HG02678 (cell line): ENCODE data around the gene AMD1.
"Not testable (repeated sequence)": the region's sequence is repeated elsewhere in the genome, so short reads cannot be mapped to it uniquely, and the experiment has no call there.

ENCODE experiments used
- ATAC-seq: cut with Tn5 transposase; IDR thresholded peaks from one replicate; pipeline ENCODE4 v1.9.1; 2021; ENCODE audit warnings: mild to moderate bottlenecking, moderate library complexity; ENCODE audit not compliant: unreplicated experiment

Gene AMD1

DNA sequence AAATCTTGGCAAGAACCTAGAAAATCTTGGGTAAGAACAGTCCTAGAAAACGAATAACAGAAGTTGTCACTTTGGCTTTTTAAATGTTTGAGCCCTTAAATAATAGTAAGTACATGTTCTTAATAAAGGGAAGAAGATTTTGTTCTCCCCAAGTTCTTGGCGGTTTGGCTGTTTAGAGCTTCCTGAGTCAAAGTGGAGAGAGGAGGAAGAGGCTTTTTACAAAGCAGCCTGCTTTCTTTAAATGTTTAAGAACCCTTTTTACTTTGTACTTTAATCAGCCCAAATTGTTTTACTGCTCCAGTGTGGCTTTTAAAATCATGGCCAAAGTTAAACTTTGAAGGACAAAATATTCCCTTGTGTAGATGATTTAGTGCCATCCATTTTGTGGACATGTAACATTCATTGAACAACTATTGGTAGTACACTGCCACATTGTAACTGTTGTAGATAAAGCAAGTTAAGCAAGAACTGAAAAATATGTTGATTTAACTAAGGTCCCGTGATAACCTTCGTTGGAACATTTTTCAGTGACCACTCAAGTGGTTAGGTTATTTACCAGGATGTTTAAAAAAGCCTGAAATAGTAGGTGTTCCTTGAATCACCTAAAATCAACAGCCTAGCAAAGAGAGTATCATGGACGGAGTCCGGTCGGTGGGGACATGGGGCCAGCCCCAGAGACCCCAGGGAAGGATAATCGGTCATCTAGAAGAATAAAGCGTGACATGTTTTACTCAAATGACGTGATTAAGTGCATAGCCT lies 2.4 kb downstream of the AMD1 start:
- ATAC-seq: no peak

- ATAC-seq: no peak
These were observed 3.0 kb downstream of the AMD1 start for GRCh38 chr6:110877569-110877968.

DNA sequence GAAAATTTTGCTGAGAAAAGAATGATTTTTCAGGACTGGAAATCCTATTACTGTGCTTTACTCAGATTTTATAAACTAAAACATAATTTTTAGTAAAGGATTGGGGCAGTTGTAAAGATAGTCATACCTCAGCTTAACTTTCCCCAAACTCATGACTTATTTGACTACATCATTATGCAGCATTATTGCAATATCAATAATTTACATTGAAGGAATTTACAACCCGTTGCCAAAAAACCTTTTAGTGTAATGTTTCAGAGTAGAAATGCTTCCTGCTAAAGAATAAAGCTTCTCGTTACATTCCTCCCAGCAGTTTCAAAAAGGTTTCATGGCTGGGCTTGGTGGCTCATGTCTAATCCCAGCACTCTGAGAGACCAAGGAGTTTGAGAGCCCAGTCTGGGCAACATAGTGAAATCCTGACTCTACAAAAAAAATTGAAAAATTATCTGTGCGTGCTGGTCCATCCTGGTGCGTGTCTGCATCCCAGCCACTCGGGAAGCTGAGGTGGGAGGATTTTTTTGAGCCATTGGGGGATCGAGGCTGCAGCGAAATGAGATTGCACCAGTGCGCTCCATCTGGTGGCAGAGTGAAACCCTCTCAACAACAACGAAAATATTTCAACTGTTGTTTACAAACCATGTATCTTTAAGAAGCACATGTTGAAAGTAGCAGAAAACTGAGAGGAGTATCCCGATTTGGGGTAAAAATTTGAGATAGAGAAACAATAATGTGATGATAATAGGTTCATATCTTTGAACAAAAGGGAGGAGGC lies 4.4 kb downstream of the AMD1 start:
- no peak for ATAC-seq

- no peak for ATAC-seq
These were observed 6.1 kb downstream of the AMD1 start for GRCh38 chr6:110880651-110881050.

DNA sequence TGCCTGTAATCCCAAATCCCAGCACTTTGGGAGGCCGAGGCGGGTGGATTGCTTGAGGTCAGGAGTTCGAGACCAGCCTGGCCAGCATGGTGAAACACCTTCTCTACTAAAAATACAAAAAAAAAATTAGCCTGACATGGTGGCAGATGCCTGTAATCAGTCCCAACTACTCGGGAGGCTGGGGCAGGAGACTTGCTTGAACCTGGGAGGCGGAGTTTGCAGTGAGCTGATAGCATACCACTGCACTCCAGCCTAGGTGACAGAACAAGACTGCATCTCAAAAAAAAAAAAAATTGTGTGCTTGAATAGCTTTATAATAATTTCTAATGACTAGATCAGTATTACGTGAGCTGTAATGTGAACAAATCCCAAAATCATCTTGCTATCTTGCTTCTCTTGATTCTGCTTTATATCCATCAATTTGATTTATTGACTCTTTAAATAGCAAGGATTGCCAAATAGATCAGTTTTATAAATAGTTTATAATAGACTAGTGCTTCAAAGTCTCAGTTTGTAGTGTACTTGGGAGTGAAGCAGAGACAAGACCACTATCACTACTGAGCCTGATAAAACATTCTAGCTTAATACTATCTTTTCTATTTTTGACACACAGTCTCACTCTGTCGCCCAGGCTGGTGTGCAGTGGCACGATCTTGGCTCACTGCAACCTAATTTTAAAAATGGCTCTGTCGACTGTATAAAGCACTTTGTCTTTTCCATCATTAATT lies 7.1 kb downstream of the AMD1 start:
- no peak for ATAC-seq

GRCh38 chr6:110882274-110882619 lies 7.7 kb downstream of the AMD1 start:
- ATAC-seq: no peak

GRCh38 chr6:110882824-110883554 lies 8.4 kb downstream of the AMD1 start:
- ATAC-seq: no peak

GRCh38 chr6:110884321-110884720 lies 9.7 kb downstream of the AMD1 start:
- ATAC-seq: no peak

GRCh38 chr6:110885526-110885925 lies 10.9 kb downstream of the AMD1 start:
- ATAC-seq: no peak

DNA sequence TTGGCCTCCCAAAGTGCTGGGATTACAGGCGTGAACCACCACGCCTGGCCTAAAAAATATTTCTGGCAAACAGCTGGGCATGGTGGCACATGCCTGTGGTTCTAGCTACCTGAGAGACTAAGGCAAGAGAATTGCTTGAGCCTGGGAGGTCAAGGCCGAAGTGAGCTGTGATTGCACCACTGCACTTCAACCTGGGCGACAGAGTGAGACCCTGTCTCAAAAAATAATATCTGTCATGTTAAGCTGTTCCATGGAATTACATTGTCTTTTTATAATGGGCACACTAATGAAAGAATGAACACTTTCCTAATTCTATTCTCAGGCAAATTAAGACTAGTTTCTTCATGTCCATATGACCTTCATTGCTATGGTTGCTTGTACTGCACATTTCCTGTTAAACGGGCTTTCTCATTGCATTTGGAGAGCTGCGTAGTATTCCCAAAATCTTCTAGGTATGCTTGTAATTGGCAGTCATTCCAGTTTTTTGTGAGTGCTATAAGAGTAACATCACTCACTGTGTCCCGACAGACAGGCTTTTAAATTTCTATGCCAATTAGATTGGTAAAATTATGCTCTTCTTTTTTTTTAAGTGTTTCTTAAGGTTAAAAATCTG lies 12.1 kb downstream of the AMD1 start:
- ATAC-seq: no peak

DNA sequence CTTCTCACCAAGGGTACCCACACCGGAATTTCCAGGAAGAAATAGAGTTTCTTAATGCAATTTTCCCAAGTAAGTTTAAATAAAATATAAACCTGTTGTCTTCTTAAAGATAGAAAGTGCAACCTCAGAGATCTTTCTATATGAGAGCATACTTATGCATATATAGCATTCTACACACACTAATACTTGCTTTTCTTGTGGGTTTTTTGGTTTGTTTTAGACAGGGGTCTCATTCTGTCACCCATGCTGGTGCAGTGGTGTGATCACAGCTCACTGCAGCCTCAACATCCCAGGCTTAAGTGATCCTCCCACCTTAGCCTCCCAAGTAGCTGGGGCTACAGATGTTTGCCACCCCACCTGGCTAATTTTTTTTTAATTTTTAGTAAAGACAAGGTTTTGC lies 15.7 kb downstream of the AMD1 start:
- ATAC-seq: no peak

- ATAC-seq: no peak
These were observed 21.5 kb downstream of the AMD1 start for GRCh38 chr6:110895907-110896608.

- ATAC-seq: no peak
These were observed 22.8 kb downstream of the AMD1 start for GRCh38 chr6:110897433-110897832.

DNA sequence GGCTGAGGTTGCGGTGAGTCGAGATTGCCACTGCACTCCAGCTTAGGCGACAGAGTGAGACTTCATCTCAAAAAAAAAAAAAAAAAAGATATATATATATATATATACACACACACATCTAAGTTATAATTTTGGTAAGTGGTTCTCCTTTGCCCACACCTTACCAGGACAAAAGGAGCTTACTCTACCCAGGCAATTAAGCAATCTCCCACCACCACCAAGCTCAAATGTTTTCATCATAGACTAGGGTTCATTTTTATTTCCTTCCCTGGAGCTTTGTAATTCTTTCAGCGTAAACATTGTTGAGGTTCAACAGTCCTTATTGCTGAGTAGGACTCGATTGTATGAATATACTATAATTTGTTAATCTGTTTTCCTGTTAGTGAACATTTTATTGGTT lies 23.5 kb downstream of the AMD1 start:
- no peak for ATAC-seq

- ATAC-seq: no peak
These were observed 25.5 kb downstream of the AMD1 start for GRCh38 chr6:110900028-110900598.

DNA sequence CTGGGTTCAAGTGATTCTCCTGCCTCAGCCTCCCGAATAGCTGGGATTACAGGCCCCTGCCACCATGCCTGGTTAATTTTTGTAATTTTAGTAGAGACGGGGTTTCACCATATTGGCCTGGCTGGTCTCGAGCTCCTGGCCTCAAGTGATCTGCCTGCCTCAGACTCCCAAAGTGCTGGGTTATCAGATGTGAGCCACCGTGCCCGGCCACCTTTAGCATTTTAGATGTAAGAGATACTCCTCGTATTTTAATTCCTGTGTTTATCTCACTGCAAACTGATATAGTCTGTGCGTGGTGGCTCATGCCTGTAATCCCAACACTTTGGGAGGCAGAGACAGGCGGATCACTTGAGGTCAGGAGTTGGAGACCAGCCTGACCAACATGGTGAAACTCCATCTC lies 27.0 kb downstream of the AMD1 start:
- ATAC-seq: not testable (repeated sequence)

DNA sequence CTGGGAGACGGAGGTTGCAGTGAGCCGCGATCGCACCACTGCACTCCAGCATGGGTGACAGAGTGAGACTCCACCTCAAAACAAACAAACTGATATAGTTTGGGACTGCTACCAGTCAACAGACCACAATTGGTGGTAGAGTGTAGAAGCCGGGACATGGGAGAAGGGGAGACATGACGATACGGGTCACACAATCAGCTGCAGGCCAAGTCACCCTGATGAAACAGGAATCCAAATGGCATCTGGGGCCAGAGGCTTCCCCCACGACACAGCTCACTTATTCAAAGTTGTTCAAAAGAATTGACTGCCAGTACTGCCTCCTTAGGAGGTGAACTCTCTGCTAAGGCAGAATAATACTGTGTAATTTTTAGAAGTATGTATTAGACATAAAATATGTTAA lies 27.5 kb downstream of the AMD1 start:
- no peak for ATAC-seq

GRCh38 chr6:110906273-110906672 lies 31.7 kb downstream of the AMD1 start:
- ATAC-seq: not testable (repeated sequence)

GRCh38 chr6:110930781-110931180 lies 56.2 kb downstream of the AMD1 start:
- no peak for ATAC-seq

DNA sequence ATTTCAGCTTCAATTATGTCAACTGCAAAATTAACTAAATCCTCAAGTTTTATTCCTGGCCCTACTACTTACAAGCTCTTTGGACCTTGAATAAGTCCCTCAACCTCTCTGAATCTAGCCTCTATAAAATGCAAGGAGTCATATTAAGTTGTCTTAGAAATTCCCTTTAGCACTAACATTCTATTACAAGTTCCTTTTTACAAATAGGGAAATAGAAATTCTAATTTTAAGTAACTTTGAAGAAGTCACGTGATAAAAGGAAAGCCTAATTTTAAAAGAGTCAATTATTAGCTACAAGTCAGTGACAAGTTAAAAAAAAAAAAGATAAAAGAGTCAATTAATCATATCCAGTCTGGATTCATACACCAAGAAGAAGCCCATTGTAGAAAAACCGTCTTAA lies 59.3 kb downstream of the AMD1 start:
- ATAC-seq: no peak
